ENCODE results near the gene PPP1R9A.

PPP1R9A gene

GRCh38 chr7:94907026-94907810 lies at the start of gene PPP1R9A:
PPP1R9A (plus strand) TSS chr7:94907594; CDS start chr7:94910114, 2,520 bp downstream.
- peak; percentile 33 for DNase-seq

- DNase-seq, result no peak
Observed at GRCh38 chr7:94871132-94871531, 36.3 kb upstream of the PPP1R9A start.

GRCh38 chr7:94873239-94873638 lies 34.2 kb upstream of the PPP1R9A start:
- no peak for DNase-seq

- DNase-seq, result no peak
Observed at GRCh38 chr7:94874036-94874785, 33.2 kb upstream of the PPP1R9A start.

- DNase-seq, result no peak
Observed at GRCh38 chr7:94875201-94875600, 32.2 kb upstream of the PPP1R9A start.

GRCh38 chr7:94877731-94878670 lies 29.4 kb upstream of the PPP1R9A start:
- no peak for DNase-seq

GRCh38 chr7:94882891-94883290 lies 24.5 kb upstream of the PPP1R9A start:
- no peak for DNase-seq

- no peak for DNase-seq
Observed at GRCh38 chr7:94883616-94884015, 23.8 kb upstream of the PPP1R9A start.

- DNase-seq, result no peak
Observed at GRCh38 chr7:94888551-94888950, 18.8 kb upstream of the PPP1R9A start.

- no peak for DNase-seq
Observed at GRCh38 chr7:94888995-94889523, 18.3 kb upstream of the PPP1R9A start.

GRCh38 chr7:94890216-94890615 lies 17.2 kb upstream of the PPP1R9A start:
- no peak for DNase-seq

GRCh38 chr7:94893661-94894060 lies 13.7 kb upstream of the PPP1R9A start:
- DNase-seq, result no peak

- DNase-seq, result no peak
Observed at GRCh38 chr7:94897541-94897940, 9.9 kb upstream of the PPP1R9A start.

- DNase-seq, result no peak
Observed at GRCh38 chr7:94898340-94898739, 9.1 kb upstream of the PPP1R9A start.

- DNase-seq, result no peak
Observed at GRCh38 chr7:94901981-94902380, 5.4 kb upstream of the PPP1R9A start.

GRCh38 chr7:94903971-94904370 lies 3.4 kb upstream of the PPP1R9A start:
- no peak for DNase-seq

- DNase-seq, result no peak
Observed at GRCh38 chr7:94904982-94905381, 2.4 kb upstream of the PPP1R9A start.

GRCh38 chr7:94906065-94906851 lies 1.1 kb upstream of the PPP1R9A start:
- no peak for DNase-seq

- DNase-seq, result peak; percentile 70
Observed at GRCh38 chr7:94907811-94908322, 473 bp downstream of the PPP1R9A start.

- peak; percentile 70 for DNase-seq
Observed at GRCh38 chr7:94908323-94909178, 1.2 kb downstream of the PPP1R9A start.

GRCh38 chr7:94909179-94909466 lies 1.7 kb downstream of the PPP1R9A start:
- no peak for DNase-seq

All from midbrain (tissue), 1 donor.